Prostate gland (tissue), 2 donors: ENCODE data around the gene RIMBP2. TPM values are rescaled to one million over a fixed set of nuclear protein-coding genes. Genes with fewer than 3 reads are reported as not detected.
A peak's percentile ranks its signal among the peaks of the same experiment; 100 is the strongest.

Source experiments
- DNase-seq: peaks from one replicate; pipeline ENCODE4 v3.0.0-alpha.2; 2019; ENCODE audit warnings: low spot score
- H3K27ac ChIP-seq, 2 donors: fragments of 200-600 bp; sonication (generic); 2 replicates each; pipeline ENCODE4 v1.5.1; 2017 to 2019
- H3K27me3 ChIP-seq: fragments of 200-600 bp; sonication (generic); replicated peaks from 2 replicates; pipeline ENCODE4 v1.5.1; 2019; ENCODE audit not compliant: insufficient read depth
- H3K36me3 ChIP-seq, 2 donors: fragments of 200-600 bp; sonication (generic); 1 replicate in 1 of 2; 2 replicates in 1 of 2; pipeline versions ENCODE4 v1.5.1 to v1.8.1; 2017 to 2019
- H3K4me1 ChIP-seq: fragments of 200-600 bp; sonication (generic); replicated peaks from 2 replicates; pipeline ENCODE4 v1.5.1; 2019
- H3K4me3 ChIP-seq, 2 donors: fragments of 200-600 bp; sonication (generic); 2 replicates each; pipeline ENCODE4 v1.5.1; 2017 to 2019
- H3K9me3 ChIP-seq: fragments of 200-600 bp; sonication (generic); 2 replicates; pipeline ENCODE4 v1.5.1; 2017
- POLR2A ChIP-seq: fragments of 450-650 bp; IDR thresholded peaks from one replicate; pipeline ENCODE4 v1.6.1; 2016; ENCODE audit warnings: antibody characterized with exemption, mild to moderate bottlenecking
- POLR2AphosphoS5 ChIP-seq: sonication (generic); formaldehyde crosslinking; IDR thresholded peaks from one replicate; pipeline ENCODE4 v1.6.1; 2017; ENCODE audit warnings: antibody characterized with exemption
- WGBS: methylation state at CpG from one replicate; pipeline ENCODE4 v1.1.5; 2018; 5-methylcytosine and 5-hydroxymethylcytosine counted together
- intact Hi-C: fragments of 100-400 bp; cut with DNase I; formaldehyde crosslinking; loops from one replicate; pipeline ENCODE4 v1.14.2; 2022
- total RNA-seq, 2 donors: library from RNA; depleted of rRNA; stranded (reverse); fragments of >200 nt; gene quantifications; one replicate each; pipeline ENCODE4 v1.1.0, GENCODE V29; 2016
- TF ChIP-seq, protein P1 (sequence below), 4 experiments: fragments of 200-600 bp in 2 of 4; fragments of 450-650 bp in 2 of 4; sonication (generic) in 2 of 4; IDR thresholded peaks; 1 replicate in 3 of 4; 2 replicates in 1 of 4; pipeline ENCODE4 v1.5.1; 2016 to 2019; ENCODE audit warnings: antibody characterized with exemption in 4 of 4, mild to moderate bottlenecking in 2 of 4, moderate library complexity in 2 of 4

RIMBP2 gene
- total RNA-seq, 2 donors from 2014 or later, result 0.96 to 7.0 TPM

DNA sequence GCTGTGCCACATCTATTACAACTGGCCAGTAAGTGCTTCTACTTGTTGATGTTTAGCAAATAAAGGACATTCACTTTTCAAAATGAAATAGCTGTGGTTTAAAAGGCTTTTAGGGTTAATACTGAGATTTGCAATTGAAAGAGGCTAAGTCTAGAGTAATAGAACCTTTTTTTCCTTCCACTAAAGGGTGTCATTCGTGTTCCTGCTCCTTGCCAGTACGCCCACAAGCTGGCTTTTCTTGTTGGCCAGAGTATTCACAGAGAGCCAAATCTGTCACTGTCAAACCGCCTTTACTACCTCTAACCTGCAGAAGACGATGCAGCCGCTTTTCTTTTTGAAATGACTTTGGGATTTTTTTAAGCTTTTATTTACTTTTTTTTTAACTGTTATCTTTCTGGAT lies 344.8 kb downstream of the RIMBP2 start:
- Histone ChIP-seq H3K4me1 (no peaks in the 10 kb centered on the region), H3K27me3 (no peaks in the 10 kb centered on the region), H3K27ac (no peak overlapping the region), H3K36me3 (no peaks in the 10 kb centered on the region), H3K9me3 (no peaks in the 10 kb centered on the region), H3K4me3 (no peak overlapping the region)
- WGBS, result 8% methylated on average over 5 of the region's 5 CpGs
- DNase-seq, result peak; percentile 16
- peak; percentile 22 for TF ChIP-seq POLR2AphosphoS5
- TF ChIP-seq, protein P1, sequence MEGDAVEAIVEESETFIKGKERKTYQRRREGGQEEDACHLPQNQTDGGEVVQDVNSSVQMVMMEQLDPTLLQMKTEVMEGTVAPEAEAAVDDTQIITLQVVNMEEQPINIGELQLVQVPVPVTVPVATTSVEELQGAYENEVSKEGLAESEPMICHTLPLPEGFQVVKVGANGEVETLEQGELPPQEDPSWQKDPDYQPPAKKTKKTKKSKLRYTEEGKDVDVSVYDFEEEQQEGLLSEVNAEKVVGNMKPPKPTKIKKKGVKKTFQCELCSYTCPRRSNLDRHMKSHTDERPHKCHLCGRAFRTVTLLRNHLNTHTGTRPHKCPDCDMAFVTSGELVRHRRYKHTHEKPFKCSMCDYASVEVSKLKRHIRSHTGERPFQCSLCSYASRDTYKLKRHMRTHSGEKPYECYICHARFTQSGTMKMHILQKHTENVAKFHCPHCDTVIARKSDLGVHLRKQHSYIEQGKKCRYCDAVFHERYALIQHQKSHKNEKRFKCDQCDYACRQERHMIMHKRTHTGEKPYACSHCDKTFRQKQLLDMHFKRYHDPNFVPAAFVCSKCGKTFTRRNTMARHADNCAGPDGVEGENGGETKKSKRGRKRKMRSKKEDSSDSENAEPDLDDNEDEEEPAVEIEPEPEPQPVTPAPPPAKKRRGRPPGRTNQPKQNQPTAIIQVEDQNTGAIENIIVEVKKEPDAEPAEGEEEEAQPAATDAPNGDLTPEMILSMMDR (IDR thresholded peaks at IDR 0.05), result no peak
- intact Hi-C loops, result no loop called here

DNA sequence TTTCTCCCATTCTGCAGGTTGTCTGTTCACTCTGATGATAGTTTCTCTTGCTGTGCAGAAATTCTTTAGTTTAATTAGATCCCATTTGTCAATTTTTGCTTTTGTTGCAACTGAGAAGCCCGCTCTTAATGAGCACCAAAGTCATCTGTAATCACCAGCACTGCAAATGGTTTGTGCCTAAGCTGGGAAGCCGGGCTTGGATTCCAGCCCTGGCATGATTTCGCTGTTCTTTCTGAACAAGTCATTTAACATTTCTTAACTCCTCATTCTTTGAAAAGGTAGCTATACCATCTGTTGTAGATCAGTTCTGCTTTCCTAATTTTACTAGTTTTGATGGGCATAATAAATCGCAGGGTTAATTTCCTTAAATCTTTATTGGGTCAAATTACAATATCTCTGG lies 346.3 kb downstream of the RIMBP2 start:
- no peak overlapping the region for H3K27ac ChIP-seq
- 31% methylated on average over 4 of the region's 4 CpGs for WGBS
- intact Hi-C loops, result no loop called here
- no peak overlapping the region for H3K4me3 ChIP-seq
- TF ChIP-seq POLR2AphosphoS5 (no peak), POLR2A (no peak)
- no peaks in the 10 kb centered on the region for H3K27me3 ChIP-seq
- no peaks in the 10 kb centered on the region for H3K4me1 ChIP-seq
- H3K36me3 ChIP-seq, result no peaks in the 10 kb centered on the region
- H3K9me3 ChIP-seq, result no peaks in the 10 kb centered on the region
- no peak for DNase-seq

DNA sequence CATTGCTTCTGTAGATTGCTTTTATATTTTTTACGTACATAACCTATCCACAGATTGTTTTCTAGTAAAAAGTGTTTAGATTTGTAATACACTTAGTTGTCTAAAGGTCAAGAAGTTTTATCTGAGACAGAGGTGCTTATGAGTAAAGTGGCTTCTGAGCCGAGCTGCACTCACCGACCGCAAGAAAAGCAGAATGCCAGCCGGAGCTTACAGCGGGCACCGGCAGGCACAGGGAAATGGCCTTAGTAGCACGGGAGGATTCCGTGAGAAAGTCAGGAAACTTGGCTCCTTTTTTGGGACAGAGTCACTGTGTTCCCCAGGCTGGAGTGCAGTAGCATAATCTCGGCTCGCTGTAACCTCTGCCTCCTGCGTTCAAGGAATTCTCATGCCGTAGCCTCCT lies 348.6 kb downstream of the RIMBP2 start:
- no peak overlapping the region for H3K4me3 ChIP-seq
- no peak overlapping the region for H3K27ac ChIP-seq
- no peak for DNase-seq
- H3K27me3 ChIP-seq, result no peaks in the 10 kb centered on the region
- no peaks in the 10 kb centered on the region for H3K36me3 ChIP-seq
- H3K4me1 ChIP-seq, result no peaks in the 10 kb centered on the region
- intact Hi-C loops, result no loop called here
- WGBS, result 89% methylated on average over 13 of the region's 13 CpGs
- no peak for TF ChIP-seq POLR2A
- TF ChIP-seq POLR2AphosphoS5, result no peak
- TF ChIP-seq, protein P1 (IDR thresholded peaks at IDR 0.05), result no peak
- H3K9me3 ChIP-seq, result no peaks in the 10 kb centered on the region

DNA sequence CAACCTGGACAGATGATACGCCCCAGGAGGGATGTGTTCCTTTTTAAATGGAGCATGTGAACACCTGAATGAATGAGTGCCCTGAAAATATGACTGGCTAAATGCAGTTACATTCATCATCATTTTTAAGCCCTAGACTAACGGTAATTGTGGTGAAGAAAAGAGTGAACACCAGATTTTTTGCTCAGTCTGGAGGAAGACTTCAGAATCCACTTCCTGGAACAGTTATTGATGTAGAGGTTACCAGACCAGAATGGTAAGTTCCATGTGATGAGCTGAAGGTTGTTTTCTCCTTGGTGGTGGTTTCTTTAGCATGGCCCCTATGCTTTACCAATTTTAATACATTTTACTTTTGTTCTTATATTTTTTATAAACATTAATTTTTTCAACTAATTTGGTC lies 349.1 kb downstream of the RIMBP2 start:
- DNase-seq, result no peak
- intact Hi-C loops, result no loop called here
- Histone ChIP-seq H3K36me3 (no peaks in the 10 kb centered on the region), H3K27ac (no peak overlapping the region), H3K9me3 (no peaks in the 10 kb centered on the region), H3K4me1 (no peaks in the 10 kb centered on the region), H3K27me3 (no peaks in the 10 kb centered on the region), H3K4me3 (no peak overlapping the region)
- 91% methylated on average over 2 of the region's 2 CpGs for WGBS
- TF ChIP-seq, protein P1 (IDR thresholded peaks at IDR 0.05), result no peak
- no peak for TF ChIP-seq POLR2A
- no peak for TF ChIP-seq POLR2AphosphoS5

DNA sequence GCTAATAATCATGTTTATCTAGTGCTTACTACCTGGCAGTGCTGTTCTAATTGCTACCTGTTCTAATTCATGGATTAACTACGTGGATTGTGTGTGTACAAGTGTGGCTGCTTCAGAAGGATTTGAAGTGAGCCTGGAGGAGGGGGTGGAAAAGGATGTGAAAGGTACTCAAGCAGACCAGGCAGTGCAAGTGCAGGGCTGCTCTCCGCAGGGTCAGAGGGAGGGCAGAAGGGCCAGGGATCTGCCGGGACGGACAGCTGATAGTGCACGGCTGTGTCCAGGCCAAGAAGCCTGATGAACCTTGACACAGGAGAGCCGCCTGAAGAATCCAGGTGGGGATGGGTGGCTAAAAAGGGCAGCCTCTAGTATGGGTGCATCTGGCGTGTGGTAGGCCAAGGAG lies 349.9 kb downstream of the RIMBP2 start:
- intact Hi-C loops, result no loop called here
- TF ChIP-seq POLR2A, result no peak
- TF ChIP-seq POLR2AphosphoS5, result no peak
- TF ChIP-seq, protein P1 (IDR thresholded peaks at IDR 0.05), result no peak
- Histone ChIP-seq H3K4me1 (no peaks in the 10 kb centered on the region), H3K27me3 (no peaks in the 10 kb centered on the region), H3K4me3 (no peak overlapping the region), H3K36me3 (no peaks in the 10 kb centered on the region), H3K9me3 (no peaks in the 10 kb centered on the region), H3K27ac (no peak overlapping the region)
- DNase-seq, result no peak
- 83% methylated on average over 7 of the region's 7 CpGs for WGBS
